GM21447 (cell line): ENCODE results near the gene PPP1R18.
"Not testable (repeated sequence)": the region's sequence is repeated elsewhere in the genome, so short reads cannot be mapped to it uniquely, and the experiment has no call there.

ENCODE experiments used
- ATAC-seq: cut with Tn5 transposase; IDR thresholded peaks from one replicate; pipeline ENCODE4 v1.9.1; 2021; ENCODE audit not compliant: unreplicated experiment

The PPP1R18 gene

DNA sequence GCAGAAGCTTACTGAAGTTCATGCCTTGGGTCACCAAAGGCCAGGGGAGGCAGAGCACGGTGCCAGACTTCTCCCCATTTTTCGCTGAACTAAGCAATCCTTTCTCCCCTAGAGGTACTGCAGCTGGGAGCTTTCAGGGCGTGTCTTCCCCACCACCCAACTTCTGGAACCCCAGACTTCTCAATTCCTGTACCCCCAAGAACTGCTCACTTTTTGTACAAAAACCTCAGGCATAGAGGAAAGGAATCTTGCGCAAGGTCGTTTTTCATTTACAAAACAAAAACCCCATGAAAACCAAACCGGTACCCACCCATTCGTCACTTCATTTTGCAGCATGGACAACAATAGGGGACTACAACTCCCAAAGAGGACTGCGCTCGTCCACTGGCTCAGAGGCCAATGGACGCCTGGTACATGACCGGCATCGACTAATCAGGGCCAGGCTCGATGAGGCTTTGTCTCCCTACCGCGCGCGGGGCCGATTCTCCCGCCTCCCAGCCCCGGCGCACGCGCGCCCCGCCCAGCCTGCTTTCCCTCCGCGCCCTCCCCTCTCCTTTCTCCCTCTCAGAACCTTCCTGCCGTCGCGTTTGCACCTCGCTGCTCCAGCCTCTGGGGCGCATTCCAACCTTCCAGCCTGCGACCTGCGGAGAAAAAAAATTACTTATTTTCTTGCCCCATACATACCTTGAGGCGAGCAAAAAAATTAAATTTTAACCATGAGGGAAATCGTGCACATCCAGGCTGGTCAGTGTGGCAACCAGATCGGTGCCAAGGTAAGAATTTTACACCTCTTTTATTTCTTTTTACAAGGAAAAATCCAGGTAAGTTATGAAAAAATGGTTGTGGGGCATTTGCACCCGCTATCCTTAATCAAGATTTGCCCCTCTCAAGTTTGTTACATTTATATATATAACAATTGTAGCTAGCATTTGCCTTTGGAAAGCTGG, 33.6 kb upstream of the PPP1R18 start, which contains the start of gene TUBB:
TUBB (plus strand) TSS at position 562 of the 947 bp plus-strand sequence; CDS start at position 717, 155 bp downstream.
- ATAC-seq, result peak; percentile 40

DNA sequence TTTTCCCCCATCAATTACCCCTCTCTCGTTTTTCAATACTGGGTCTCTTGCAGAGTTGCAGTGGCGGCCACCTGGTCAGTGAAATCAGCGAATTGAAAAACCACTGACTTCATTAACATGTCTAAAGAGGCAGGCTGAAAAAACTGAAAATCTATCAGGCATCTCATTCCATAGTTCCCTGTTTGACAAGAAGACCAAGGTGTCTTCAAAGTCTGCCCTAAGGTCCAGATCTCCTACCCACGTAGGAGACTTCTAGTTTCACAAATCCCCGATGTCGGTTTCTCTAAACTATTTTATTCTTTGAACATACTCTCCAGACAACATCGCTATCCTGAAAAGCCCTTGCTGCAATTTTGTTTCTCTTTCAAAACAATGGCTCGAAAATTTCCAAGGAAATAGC, 32.9 kb upstream of the PPP1R18 start:
- no peak for ATAC-seq

DNA sequence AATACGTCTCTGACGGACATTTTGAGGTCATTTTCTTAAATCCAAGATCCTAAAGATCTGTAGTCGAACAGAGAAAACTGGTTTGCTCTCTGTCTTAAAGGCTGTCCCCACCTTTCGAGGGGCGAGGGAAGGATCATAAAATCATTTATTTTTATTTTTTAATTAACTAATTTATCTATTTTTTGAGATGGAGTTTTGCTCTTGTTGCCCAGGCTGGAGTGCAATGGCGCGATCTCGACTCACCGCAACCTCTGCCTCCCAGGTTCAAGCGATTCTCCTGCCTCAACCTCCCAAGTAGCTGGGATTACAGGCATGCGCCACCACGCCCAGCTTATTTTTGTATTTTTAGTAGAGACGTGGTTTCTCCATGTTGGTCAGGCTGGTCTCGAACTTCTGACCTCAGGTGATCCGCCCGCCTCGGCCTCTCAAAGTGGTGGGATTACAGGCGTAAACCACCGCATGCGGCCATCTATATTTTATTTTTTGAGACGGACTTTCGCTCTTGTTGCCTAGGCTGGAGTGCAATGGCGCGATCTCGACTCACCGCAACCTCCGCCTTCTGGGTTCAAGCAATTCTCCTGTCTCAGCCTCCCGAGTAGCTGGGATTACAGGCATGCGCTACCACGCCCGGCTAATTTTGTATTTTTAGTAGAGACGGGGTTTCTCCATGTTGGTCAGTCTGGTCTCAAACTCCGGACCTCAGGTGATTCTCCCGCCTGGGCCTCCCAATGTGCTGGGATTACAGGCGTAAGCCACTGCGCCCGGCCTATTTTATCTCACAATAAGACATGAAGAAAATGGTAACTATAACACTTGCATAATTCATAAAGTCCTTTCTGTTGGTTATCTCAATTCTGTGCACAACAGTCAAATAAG, 31.6 kb upstream of the PPP1R18 start:
- not testable (repeated sequence) for ATAC-seq

DNA sequence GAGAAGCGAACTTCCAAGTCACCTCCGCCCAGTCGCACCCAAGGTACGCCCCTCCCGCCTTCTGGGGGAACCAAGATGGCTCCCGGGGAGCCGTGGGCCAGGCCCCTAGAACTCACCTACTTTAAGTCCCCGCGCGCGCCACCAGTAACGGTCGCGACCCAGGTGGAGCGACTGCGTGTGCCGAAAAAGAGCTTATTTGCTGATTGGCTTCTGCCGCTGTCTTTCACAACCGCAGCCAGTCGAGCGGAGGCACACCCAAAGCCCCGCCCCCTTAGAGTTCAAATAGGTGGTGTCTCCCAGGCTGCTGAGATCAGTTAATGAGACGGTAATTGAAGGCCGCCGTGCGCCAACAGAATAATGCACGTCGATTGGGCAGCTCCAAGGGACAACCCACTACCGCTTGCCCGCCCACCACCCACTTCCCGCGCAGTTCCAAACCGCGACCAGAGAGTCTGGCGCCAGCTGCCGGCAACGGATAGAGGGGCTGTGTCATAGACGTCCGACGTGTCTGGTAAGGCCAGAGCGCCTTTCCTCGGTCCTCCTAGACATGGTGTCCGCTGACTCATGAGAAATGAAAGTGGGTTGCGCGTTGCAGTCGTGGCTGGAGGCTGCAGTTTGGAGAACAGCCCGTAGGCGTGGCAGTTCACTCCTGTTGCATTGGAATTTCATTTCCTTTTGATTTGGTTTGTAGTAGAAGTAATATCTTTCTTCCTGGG, 30.8 kb upstream of the PPP1R18 start, which contains the start of gene MDC1:
MDC1 (minus strand) TSS at position 153 of the 716 bp plus-strand sequence. CDS start 2,106 bp downstream, outside the sequence.
- ATAC-seq, result peak; percentile 63

DNA sequence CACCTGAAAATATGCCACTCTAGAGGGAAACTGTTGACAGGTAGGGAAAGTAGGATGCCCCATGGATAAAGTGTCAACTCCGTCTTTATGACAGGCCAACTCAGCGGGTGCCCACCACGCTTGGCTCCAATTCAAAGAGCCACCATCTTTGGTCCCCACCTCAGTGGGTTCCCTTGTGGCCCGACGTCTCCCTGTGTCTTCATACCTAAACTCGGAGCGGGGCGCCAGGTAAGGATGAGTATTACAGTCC, 30.4 kb upstream of the PPP1R18 start:
- no peak for ATAC-seq

DNA sequence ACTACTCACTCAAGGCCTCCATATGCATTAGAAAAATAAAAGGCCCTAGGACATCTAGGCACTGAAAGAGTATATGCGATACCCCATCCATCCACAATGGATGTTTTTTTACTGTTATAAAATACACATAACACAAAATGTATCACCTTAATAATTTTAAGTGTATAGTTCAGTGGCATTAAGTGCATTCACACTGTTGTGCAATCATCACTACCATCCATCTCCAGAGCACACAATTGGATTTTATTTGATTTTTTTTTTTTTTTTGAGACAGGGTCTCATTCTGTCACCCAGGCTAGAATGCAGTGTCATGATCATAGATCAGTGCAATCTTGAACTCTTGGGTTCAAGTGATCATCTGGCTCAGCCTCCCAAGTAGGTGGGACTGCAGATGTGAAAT, 27.8 kb upstream of the PPP1R18 start:
- ATAC-seq, result no peak

DNA sequence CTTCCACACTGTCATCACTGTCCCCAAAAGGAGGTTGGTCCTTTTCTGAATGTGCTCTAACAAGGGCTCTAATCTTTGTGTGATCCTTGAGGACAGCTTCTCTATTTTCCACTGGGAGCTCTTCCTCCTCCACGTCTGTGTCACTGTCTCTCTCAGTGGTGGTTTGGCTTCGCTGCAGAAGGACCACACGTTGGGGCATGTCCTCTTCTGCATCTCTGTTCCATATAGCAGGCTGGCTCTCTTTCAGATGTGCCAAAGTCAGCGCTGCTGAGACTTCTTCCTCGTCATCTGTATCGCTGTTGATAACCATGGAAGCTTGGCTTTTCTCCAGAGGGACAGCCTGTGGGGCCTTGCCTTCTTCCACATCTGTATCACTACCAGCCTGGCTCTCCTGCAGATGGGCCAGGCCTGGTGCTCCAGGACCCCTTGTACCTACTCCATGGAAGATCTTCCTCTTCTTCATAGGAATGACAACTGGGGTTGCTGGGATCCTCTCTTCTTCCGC, 26.0 kb upstream of the PPP1R18 start:
- ATAC-seq, result no peak

DNA sequence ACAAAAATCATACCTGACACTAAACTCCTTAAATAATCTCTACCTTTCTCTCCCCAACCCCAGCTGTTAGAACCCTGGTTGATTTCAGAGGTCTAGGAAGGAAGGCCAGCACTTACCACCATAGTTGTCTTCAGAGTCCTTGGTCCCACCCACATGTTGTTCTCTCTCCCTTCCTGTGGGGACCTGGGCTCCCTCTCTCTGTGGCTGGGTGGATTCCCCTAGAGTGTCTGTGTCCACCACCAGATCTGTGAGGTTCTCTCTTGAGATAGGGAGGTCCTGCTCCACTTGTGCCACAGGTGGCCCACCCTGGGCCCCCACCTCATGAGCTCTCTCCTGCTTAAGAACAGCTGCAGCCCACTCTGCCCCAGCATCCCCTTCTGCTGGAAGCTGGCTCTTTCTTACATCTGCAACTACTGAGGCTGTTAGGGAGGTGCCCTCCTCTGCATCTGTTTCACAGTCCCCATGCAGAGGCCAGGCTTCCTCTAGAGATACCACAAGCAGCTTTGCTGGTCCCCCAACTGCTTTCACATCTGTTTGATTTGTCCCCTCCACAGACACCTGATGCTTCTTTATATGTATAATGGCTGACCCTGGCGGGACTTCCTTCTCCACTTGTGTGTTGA, 25.4 kb upstream of the PPP1R18 start:
- no peak for ATAC-seq

DNA sequence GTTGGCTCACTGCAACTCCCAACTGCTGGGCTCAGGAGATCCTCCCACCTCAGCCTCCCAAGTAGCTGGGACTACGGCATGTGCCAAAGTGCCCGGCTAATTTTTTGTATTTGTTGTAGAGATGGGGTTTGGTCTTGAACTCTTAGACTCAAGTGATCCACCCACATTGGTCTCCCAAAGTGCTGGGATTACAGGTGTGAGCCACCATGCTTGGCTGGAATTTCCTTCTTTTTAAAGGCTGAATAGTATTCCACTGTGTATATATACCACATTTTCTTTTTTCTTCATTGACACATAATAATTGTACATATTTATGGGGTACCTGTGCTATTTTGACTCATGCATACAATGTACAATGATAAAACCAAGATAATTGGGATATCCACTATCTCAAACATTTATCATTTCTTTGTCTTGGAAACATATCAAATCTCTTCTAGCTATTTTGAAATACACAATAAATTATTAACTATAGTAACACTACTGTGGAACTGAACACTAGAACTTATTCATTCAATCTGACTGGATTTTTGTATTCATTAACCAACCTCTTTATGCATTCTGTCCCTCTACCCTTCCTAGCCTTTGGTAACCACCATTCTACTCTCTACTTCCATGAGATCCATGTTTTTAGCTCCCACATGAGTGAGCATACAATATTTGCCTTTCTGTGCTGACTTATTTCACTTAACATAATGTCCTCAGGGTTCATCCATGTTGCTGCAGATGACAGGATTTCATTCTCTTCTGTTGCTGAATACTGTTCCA, 22.8 kb upstream of the PPP1R18 start:
- no peak for ATAC-seq

DNA sequence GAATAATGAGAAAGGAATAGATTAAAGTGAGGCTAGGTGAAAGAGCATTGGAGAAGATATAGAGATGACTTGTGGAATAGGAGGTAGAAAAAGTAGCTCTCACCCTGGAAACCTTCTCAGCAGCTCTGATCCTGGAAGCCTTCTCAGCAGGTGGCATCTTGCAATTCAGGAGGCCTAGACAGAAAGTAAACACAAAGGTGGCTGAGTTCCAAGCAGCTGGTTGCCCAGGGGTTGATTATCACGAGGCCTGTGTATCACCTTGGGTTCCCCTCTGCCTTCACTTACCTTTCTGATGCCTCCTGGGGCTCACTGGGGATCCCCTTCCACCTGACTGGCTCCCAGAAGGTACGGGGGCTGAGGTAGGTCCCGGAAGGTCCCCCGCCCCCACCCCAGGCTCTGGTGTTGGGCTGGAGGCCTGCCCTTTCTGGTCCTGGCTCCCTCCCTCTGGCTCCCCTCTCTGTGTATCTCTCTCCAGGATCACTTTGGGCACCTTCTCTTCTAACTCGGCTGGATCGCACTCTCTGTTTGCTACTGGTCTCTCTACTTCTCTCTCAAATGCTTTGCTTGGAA, 20.9 kb upstream of the PPP1R18 start:
- no peak for ATAC-seq

DNA sequence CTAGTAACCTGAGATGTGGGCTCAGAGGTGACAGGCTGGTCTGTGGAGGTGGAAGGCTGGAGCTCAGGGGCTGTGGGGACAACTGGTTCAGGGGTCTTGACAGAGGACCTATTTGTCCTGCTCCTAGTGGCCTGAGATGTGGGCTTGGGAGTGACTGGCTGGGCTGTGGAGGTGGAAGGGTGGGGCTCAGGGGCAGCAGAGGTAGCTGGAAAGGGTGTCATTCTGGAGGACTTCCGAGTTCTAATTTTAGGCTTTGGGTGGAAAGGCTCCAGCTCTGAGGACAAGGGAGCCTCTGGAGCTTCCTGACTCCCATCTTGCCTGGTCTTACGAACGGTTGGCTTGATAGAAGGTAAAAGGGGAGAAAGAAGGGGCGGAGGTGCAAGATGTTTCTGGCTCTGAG, 19.2 kb upstream of the PPP1R18 start:
- no peak for ATAC-seq

DNA sequence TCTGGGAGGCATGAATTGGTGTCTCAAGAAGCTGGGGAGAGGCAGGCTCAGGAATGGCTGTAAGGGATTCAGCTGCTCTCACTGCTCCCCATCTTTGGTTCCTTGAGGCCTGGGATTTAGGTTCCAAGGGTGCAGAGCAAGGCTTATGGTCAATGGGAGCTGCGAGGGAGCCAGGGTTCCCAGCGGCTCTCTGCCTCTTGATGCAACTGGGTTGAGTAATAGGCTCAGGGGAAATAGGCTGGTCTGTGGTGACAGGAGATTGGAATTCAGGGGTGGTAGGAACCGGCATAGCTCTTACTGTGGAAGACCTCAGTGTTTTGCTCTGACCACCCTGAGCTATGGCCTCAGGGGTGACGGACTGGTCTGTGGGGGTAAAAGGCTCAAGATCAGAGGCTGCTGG, 17.4 kb upstream of the PPP1R18 start:
- ATAC-seq, result no peak

DNA sequence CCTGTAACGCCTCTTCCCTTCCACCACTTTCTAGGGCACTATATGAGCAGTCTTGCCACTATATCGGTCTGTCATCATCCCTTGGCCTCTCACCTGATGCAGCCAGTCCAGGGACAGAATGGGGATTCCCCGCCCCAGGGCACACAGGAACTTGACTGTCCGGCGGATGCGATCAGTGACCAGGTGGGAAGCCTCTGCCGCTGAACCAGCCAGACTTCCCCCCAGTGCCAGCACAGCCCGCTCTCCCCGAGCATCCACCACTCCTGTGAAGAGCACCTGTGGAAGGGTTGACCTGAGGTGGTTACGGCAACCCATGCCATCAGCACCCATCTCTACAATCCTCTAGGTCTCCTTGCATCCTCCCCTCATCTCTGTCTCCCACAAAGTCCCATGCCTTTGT, 16.6 kb upstream of the PPP1R18 start:
- ATAC-seq, result no peak

DNA sequence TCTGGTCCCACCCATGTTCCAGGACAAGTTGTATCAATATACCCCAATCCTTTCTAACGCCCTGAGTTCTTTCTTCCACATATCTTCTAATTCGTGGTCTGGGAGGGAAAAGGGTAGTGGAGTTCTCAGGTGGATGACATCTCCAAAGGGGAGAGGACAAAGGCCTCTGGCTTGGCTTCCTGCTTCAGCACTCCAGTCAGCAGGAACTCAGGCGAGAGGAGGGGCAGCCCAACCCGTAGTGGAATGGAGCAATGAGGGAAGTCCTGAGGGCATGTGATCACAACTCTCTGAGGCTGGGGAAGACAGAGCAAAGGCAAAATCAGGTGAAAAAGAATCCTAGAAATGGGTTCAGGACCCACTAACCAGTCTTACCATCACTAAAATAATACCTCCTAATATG, 13.9 kb upstream of the PPP1R18 start:
- no peak for ATAC-seq

DNA sequence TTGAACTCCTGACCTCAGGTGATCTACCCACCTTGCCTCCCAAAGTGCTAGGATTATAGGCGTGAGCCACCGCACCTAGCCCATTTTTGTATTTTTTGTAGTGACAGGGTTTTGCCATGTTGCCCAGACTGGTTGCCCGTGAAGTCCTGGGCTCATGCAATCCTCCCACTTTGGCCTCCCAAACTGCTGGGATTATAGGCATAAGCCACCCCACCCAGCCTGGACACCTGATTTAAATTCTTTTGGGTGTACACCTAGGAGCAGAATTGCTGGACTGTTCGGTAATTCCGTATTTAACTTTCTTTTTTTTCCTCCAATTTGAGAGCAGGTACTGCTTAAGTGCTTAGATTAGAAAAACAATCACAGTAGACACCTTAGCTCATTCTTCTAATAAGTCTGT, 10.0 kb upstream of the PPP1R18 start:
- no peak for ATAC-seq

DNA sequence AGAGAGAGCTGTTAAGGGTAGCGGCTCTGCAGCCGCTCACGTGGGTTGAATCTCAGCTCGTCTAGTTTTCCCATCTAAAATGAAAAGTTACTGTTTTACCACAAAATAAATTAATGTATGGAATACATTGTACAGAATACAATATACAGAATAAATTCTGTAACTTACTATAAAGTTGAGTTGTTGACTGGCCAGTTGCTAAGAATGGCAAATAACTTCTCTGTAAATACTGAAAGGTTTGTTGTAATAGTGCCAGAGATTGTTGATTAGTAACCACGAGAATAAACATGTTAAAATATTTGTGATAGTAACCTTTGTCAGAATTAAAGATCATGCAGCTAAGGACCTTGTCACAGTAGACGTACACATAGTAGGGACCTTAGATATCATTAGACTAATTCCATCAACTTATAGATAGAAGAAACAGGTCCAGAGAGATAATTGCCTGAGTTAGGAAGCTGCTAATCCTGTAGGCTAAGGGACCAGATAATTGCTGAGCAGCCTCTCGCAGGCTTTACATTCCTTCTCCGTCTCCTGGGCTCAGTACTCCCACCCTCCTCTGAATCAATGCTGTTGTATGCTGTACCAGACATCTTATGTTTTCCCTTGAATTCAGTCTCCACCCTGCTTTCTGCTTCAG, 4.9 kb upstream of the PPP1R18 start:
- no peak for ATAC-seq

DNA sequence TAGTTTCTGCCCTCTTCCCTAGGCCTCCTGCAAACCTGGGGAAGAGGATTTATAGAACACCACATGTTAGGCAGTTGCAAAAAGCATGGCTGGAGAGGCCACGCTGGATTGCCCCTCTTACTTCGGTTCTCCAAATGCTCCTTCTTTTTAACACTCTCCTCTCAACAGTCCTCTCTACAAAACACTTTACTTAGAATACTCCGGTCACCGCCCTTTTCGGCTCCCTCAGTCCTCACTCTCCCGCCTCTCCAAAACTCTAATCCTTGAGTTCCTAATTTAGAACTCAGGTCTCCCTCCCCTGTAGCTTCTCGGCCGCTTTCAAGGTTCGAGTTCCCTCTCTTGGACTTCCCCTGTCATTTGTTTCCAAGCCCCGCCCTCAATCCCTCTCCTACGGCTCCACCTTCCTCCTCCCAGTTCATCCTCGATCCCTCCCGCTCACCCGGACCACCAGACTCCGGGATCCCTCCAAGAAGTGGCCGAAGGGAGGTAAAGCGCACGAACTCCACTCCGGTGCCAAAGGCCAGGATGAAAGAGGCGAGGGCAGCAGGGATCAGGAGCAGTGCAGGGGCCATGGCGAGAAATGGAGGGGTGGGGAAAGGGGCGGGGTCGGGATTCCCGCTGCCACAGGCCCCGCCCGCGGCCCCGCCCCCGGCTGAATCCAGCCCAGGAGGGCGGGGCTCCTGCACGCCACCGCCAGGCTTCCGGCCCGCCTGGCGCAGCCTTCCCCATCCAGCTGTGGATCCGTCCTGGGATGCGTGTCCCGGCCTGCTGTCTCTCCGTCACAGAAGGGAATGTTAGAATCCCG, 4.2 kb upstream of the PPP1R18 start, which contains the start of gene NRM:
NRM (minus strand) TSS at position 582 of the 805 bp plus-strand sequence; CDS start at position 572, 10 bp downstream.
- ATAC-seq, result peak; percentile 20

DNA sequence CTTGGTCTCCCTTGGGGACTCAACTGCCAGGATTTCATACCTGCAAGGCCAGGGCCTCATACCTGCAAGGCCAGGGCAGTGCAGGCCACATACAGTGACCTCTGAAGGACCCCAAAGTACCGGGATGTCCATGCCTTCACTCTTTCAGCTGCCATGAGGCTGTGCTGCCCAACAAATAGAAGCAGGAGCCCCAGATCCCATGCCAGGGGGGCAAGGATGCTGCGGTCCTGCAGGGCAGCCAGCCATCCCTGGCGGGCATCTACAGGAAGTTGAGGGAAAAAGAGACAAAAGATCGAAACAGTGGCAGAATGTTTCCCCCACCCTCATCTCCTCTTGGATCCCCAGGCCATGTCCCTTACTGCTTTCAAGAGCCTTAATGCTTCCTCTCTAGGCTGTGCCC, 3.5 kb upstream of the PPP1R18 start:
- no peak for ATAC-seq
